Heart left ventricle (tissue), 16 donors: ENCODE results near the gene SLC25A10. TPM values are rescaled to one million over a fixed set of nuclear protein-coding genes. Genes with fewer than 3 reads are reported as not detected.

ENCODE experiments used
- ATAC-seq, 4 donors: fragments of 200-7000 bp; cut with Tn5 transposase; one replicate each; pipeline ENCODE4 v1.9.1; 2020 to 2022; ENCODE audit warnings: moderate library complexity in 4 of 4, mild to moderate bottlenecking in 3 of 4, moderate number of reproducible peaks in 1 of 4
- DNase-seq, 5 donors: peaks; one replicate each; pipeline ENCODE4 v3.0.0-alpha.2; 2020
- H3K27ac ChIP-seq, 12 donors: fragments of 200-600 bp; sonication (generic) in 4 of 12; one replicate each; pipeline versions ENCODE4 v1.5.0 to v1.8.0; 2016 to 2022; ENCODE audit warnings: mild to moderate bottlenecking in 2 of 12
- H3K27me3 ChIP-seq, 9 donors: fragments of 200-600 bp; sonication (generic) in 2 of 9; one replicate each; pipeline versions ENCODE4 v1.5.1 to v1.8.0; 2016 to 2022; ENCODE audit warnings: mild to moderate bottlenecking in 3 of 9
- H3K36me3 ChIP-seq, 9 donors: fragments of 200-600 bp; sonication (generic) in 2 of 9; one replicate each; pipeline versions ENCODE4 v1.5.0 to v1.8.0; 2018 to 2022; ENCODE audit warnings: mild to moderate bottlenecking in 2 of 9
- H3K4me1 ChIP-seq, 12 donors: fragments of 200-600 bp; sonication (generic) in 4 of 12; one replicate each; pipeline versions ENCODE4 v1.5.0 to v1.8.0; 2016 to 2022; ENCODE audit warnings: mild to moderate bottlenecking in 3 of 12
- H3K4me3 ChIP-seq, 12 donors: fragments of 200-600 bp; sonication (generic) in 4 of 12; one replicate each; pipeline versions ENCODE4 v1.5.0 to v1.8.0; 2017 to 2022; ENCODE audit warnings: mild to moderate bottlenecking in 9 of 12, moderate library complexity in 4 of 12
- H3K9me3 ChIP-seq, 12 donors: fragments of 200-600 bp; sonication (generic) in 4 of 12; one replicate each; pipeline versions ENCODE4 v1.5.0 to v1.8.0; 2016 to 2022; ENCODE audit warnings: mild to moderate bottlenecking in 1 of 12
- POLR2A ChIP-seq, 2 donors: fragments of 450-650 bp; IDR thresholded peaks; one replicate each; pipeline ENCODE4 v1.6.1; 2017; ENCODE audit warnings: antibody characterized with exemption in 2 of 2, mild to moderate bottlenecking in 2 of 2, moderate library complexity in 2 of 2
- WGBS, 4 donors: extraction: QIAGEN DNeasy Blood & Tissue Kit in 2 of 4; methylation state at CpG; one replicate each; pipeline versions ENCODE4 v1.1.5 to v1.1.7; 2013 to 2018; 5-methylcytosine and 5-hydroxymethylcytosine counted together
- intact Hi-C, 10 donors: fragments of 100-400 bp; cut with DNase I; formaldehyde crosslinking; loops; one replicate each; pipeline versions ENCODE4 v1.11.1 to v1.14.2; 2022
- polyA plus RNA-seq, 2 donors: library from polyadenylated mRNA; stranded (reverse); fragments of 200-250 nt; gene quantifications; one replicate each; pipeline ENCODE4 v1.2.3, GENCODE V29; 2013
- total RNA-seq, 9 donors: library from RNA; depleted of rRNA in 2 of 9; stranded (reverse); fragments of >200 nt in 2 of 9; fragmentation: NEBNext Ultra II Directional in 3 of 9; extraction: Animal tissue kit (Norgen Biotek cat#: 25700) in 3 of 9; gene quantifications; one replicate each; pipeline versions ENCODE4 v1.1.0 to v1.2.4, GENCODE V29; 2016 to 2023
- TF ChIP-seq, protein P1 (sequence below), 12 donors: fragments of 200-600 bp; sonication (generic) in 4 of 12; IDR thresholded peaks; one replicate each; pipeline versions ENCODE4 v1.5.0 to v1.8.0; 2018 to 2022; ENCODE audit warnings: antibody characterized with exemption in 12 of 12, mild to moderate bottlenecking in 5 of 12
- donor health status: ischemic (EF 13 %, LVEDD 7.1; RV severe dilation, severe dysfunction).
- donor health status: healthy with polysubstance abuse.
- donor health status: DM: no; HTN: yes; CAD: no.
- donor health status: DM: no; HTN: no; CAD: no.
- donor health status: ischemic (EF 25% LVEDD 6.9; RV normal size, moderate dysfunction).
- donor health status: ischemic (EF 25% LVEDD 5.7; RV mildly dilated, moderate dysfunction).
- donor health status: healthy.
- donor health status: DM: yes; HTN: yes; CAD: no.
- donor health status: ischemic (EF 35%, LVEDD 5.7; RV mildly dilated, moderate dysfunction).
- donor health status: nonischemic (EF 11% LVEDD 7.7; RV severe dilation, severe dysfunction).
- donor health status: DM: yes; HTN: yes; CAD: no.
- donor health status: PGD.
- donor health status: ischemic (EF 29% LVEDD 5.4; RV normal size, mild dysfunction).
- donor health status: nonischemic (EF 23%, LVEDD 6.1; RV moderate dilation, normal function).

The SLC25A10 gene
- total and polyA plus RNA-seq, 11 donors, result 7.0 to 17.9 (median 9.4) TPM

DNA sequence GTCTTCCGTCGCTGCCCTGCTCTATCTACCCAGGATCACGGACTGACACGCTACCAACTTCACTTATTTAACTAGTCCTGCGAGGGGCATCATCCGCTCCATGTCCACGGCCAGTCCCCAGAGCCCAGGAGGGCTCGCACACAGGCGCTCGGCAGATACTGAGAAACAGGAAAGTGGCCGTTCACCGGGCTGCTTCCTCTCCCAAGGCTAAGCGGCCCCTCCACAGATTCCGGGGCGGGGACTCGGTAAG lies 46.1 kb upstream of the SLC25A10 start:
- TF ChIP-seq, protein P1, sequence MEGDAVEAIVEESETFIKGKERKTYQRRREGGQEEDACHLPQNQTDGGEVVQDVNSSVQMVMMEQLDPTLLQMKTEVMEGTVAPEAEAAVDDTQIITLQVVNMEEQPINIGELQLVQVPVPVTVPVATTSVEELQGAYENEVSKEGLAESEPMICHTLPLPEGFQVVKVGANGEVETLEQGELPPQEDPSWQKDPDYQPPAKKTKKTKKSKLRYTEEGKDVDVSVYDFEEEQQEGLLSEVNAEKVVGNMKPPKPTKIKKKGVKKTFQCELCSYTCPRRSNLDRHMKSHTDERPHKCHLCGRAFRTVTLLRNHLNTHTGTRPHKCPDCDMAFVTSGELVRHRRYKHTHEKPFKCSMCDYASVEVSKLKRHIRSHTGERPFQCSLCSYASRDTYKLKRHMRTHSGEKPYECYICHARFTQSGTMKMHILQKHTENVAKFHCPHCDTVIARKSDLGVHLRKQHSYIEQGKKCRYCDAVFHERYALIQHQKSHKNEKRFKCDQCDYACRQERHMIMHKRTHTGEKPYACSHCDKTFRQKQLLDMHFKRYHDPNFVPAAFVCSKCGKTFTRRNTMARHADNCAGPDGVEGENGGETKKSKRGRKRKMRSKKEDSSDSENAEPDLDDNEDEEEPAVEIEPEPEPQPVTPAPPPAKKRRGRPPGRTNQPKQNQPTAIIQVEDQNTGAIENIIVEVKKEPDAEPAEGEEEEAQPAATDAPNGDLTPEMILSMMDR (IDR thresholded peaks at IDR 0.05), result no peak
- no peak for TF ChIP-seq POLR2A (IDR thresholded peaks at IDR 0.05)
- Histone ChIP-seq H3K4me1 (peaks cover 0 to 29% (median 16%) of the 10 kb centered on the region in 12 donors), H3K4me3 (peak overlapping the region; percentile 77 to 100 (median 94)), H3K36me3 (peaks cover 0 to 36% (median 20%) of the 10 kb centered on the region in 9 donors), H3K27ac (peak overlapping the region; percentile 62 to 95 (median 88)), H3K27me3 (no peaks in the 10 kb centered on the region), H3K9me3 (no peaks in the 10 kb centered on the region)
- ATAC-seq (peak in 3 of 4 donors; percentile 1 to 28 (median 23)), DNase-seq (no peak)
- 0 to 1% (median 1%) methylated on average over 12 to 16 of the region's 16 CpGs for WGBS, 4 donors
- intact Hi-C loops, result loop anchor here in 3 of 10 donors (2.0 kb wide), 2 partner anchors 17 to 29 kb away; partner anchors contain the start of genes NPLOC4 (in 2 of the 3), TSPAN10 (in 2 of the 3) and ARL16 (in 1 of the 3)

GRCh38 chr17:81666342-81667191 lies 45.5 kb upstream of the SLC25A10 start, which contains the start of the genes CCDC137 and OXLD1:
CCDC137 (plus strand) TSS chr17:81666737; CDS start chr17:81666767, 30 bp downstream.
OXLD1 (minus strand) TSS chr17:81666605; CDS start chr17:81666577, 28 bp downstream.
- peak; percentile 97 to 98 (median 98) for DNase-seq
- 0 to 1% (median 0%) methylated on average over 62 to 96 of the region's 96 CpGs for WGBS, 4 donors
- peak; percentile 64 to 95 for TF ChIP-seq POLR2A (IDR thresholded peaks at IDR 0.05)
- TF ChIP-seq, protein P1 (IDR thresholded peaks at IDR 0.05), result no peak
- peak; percentile 97 to 100 (median 99) for ATAC-seq
- H3K27me3 ChIP-seq, result no peaks in the 10 kb centered on the region
- peak within 1 kb of the TSS; percentile 62 to 95 (median 88) for H3K27ac ChIP-seq
- peaks cover 0 to 29% (median 16%) of the 10 kb centered on the region in 12 donors for H3K4me1 ChIP-seq
- H3K4me3 ChIP-seq, result peak within 1 kb of the TSS; percentile 77 to 100 (median 94)
- no peaks in the 10 kb centered on the region for H3K9me3 ChIP-seq
- intact Hi-C loops, result loop anchor here in 3 of 10 donors (2.0 kb wide), 2 partner anchors 16 to 30 kb away; partner anchors contain the start of genes NPLOC4 (in 2 of the 3), TSPAN10 (in 2 of the 3) and ARL16 (in 1 of the 3)
- H3K36me3 ChIP-seq, result peaks cover 0 to 42% (median 26%) of the 10 kb centered on the region in 9 donors

DNA sequence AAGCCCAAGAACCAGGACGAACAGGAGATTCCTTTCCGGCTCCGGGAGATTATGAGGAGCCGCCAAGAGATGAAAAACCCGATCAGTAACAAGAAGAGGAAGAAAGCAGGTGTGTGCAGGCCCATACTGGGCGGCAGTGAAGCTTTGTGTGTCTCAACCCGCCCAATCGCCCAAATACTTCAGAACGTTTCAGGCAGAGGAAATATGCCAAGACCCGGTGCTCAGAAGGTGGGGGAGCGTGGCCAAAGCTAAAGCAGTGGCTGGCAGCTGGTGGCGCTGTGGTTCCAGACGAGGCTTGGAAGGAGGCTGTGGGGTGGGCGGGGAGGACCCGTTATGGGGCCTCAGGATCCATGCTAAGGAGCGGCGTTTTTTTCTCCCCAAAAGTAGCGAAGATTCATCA lies 44.3 kb upstream of the SLC25A10 start:
- TF ChIP-seq, protein P1 (IDR thresholded peaks at IDR 0.05), result no peak
- TF ChIP-seq POLR2A (IDR thresholded peaks at IDR 0.05), result no peak
- WGBS, 4 donors, result 88 to 89% (median 88%) methylated on average over 18 of the region's 18 CpGs
- Histone ChIP-seq H3K4me1 (peaks cover 0 to 29% (median 16%) of the 10 kb centered on the region in 12 donors), H3K36me3 (peaks cover 0 to 54% (median 37%) of the 10 kb centered on the region in 9 donors), H3K27ac (no peak overlapping the region), H3K4me3 (peak overlapping the region in 6 of 12 donors; percentile 77 to 100 (median 90)), H3K27me3 (no peaks in the 10 kb centered on the region), H3K9me3 (no peaks in the 10 kb centered on the region)
- ATAC-seq (no peak), DNase-seq (no peak)
- intact Hi-C loops, result loop anchor here in 3 of 10 donors (2.0 kb wide), 2 partner anchors 15 to 31 kb away; partner anchors contain the start of genes NPLOC4 (in 2 of the 3), TSPAN10 (in 2 of the 3) and ARL16 (in 1 of the 3)

- H3K36me3 ChIP-seq, result peaks cover 0 to 65% (median 50%) of the 10 kb centered on the region in 9 donors
- no peak for ATAC-seq
Measured at GRCh38 chr17:81672504-81672903, 39.6 kb upstream of the SLC25A10 start.

More at GRCh38 chr17:81672504-81672903, 39.6 kb upstream of the SLC25A10 start:
- no peaks in the 10 kb centered on the region for H3K9me3 ChIP-seq
- TF ChIP-seq, protein P1 (IDR thresholded peaks at IDR 0.05), result no peak
- no peak for TF ChIP-seq POLR2A (IDR thresholded peaks at IDR 0.05)
- no peak overlapping the region for H3K4me3 ChIP-seq
- 81 to 86% (median 83%) methylated on average over 12 to 18 of the region's 18 CpGs for WGBS, 4 donors
- intact Hi-C loops, result no loop called here
- H3K27ac ChIP-seq, result no peak overlapping the region
- no peaks in the 10 kb centered on the region for H3K27me3 ChIP-seq
- no peak for DNase-seq
- peaks cover 0 to 11% (median 3%) of the 10 kb centered on the region in 12 donors for H3K4me1 ChIP-seq
